Activated CD4-positive, alpha-beta T cell treated with anti-CD3 and anti-CD28 coated beads for 36 hours (primary cell): ENCODE data around the gene ARL6IP5. TPM values are rescaled to one million over a fixed set of nuclear protein-coding genes. Genes with fewer than 3 reads are reported as not detected.

Experiments used
- ATAC-seq: fragments of 200-7000 bp; cut with Tn5 transposase; one replicate; pipeline ENCODE4 v1.10.0; 2021; ENCODE audit warnings: mild to moderate bottlenecking, moderate library complexity
- CTCF ChIA-PET: fragments of 350-600 bp; sonication (Branson Sonifier 250); formaldehyde crosslinking; loops from one replicate; lab custom pipeline; 2021; ENCODE audit warnings: antibody characterized with exemption; lab: Charles Lee
- POLR2A ChIA-PET: fragments of 350-600 bp; sonication (Branson Sonifier 250); formaldehyde crosslinking; loops from one replicate; lab custom pipeline; 2021; ENCODE audit warnings: antibody characterized with exemption, inconsistent platforms; lab: Charles Lee
- DNase-seq: peaks from one replicate; pipeline ENCODE4 v3.0.0-alpha.2; 2020
- H3K27ac Mint-ChIP-seq: one replicate; pipeline ENCODE4 v1.8.0; 2021; ENCODE audit warnings: mixed read lengths
- H3K27me3 Mint-ChIP-seq: one replicate; pipeline ENCODE4 v1.8.0; 2021; ENCODE audit warnings: mixed read lengths
- H3K36me3 Mint-ChIP-seq: one replicate; pipeline ENCODE4 v1.8.0; 2021; ENCODE audit warnings: low read depth, mixed read lengths
- H3K4me1 Mint-ChIP-seq: one replicate; pipeline ENCODE4 v1.8.0; 2021; ENCODE audit warnings: mixed read lengths
- H3K4me3 Mint-ChIP-seq: one replicate; pipeline ENCODE4 v1.8.0; 2021; ENCODE audit warnings: mild to moderate bottlenecking, moderate library complexity, mixed read lengths
- H3K9me3 Mint-ChIP-seq: one replicate; pipeline ENCODE4 v1.8.0; 2021; ENCODE audit warnings: low read depth, mixed read lengths
- intact Hi-C, 2 experiments: fragments of 100-400 bp; cut with DNase I in 1 of 2; cut with micrococcal nuclease in 1 of 2; formaldehyde crosslinking; loops; one replicate each; pipeline versions ENCODE4 v1.14.2 to v1.15.1; 2022 to 2024; cut with DNase I, micrococcal nuclease
- total RNA-seq, 2 experiments: library from RNA; stranded (reverse); gene quantifications; one replicate each; pipeline ENCODE4 v1.2.3, GENCODE V29; 2021

ARL6IP5 gene
- total RNA-seq, 2 experiments from 2014 or later = 60.4 to 76.0 TPM

DNA sequence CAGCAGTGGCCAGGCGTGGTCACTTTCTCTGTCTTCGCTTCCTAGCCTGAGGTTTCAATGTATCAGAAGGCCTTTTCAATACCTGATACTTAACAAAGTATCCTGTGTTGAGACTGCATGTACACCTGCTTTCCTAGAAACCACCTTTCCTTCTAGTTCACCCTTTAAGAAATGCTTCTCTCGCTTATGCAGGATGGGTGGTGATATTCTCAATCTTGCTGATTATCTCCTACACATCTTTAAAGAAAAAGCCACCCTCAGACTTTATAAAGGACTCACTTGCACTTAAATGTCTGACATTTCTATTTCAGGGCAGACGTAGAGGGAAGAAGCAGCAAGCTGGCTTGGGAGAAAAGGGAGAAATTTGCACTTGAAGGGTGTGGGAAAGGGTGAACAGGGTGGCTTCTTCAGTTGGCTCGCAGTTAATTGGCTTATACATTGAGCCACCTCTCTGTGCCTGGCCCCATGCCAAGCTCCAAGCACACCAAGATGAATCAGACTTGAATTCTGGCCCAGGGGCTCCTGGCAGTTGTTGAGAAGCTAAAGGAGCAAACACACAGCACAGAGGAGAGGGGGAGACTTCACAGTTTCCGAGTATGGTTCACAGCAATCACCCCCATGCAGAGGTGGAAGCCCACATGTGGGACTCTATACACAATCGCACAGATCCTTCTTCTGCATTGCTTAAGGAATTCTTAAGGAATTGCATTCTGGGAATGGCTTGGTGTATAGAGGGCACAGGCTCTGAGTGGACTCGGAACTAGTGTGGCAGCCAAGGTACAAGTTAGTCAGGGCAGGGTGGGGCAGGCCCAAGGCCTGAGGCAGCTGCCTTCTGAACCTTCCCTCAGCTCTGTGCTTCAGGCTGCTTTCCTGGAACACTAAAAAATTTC is 1.3 kb downstream of the ARL6IP5 start:
- POLR2A ChIA-PET = interaction anchor here (0.6 to 1.1 kb wide), 3 partner anchors 8 to 95 kb away, joined by 3 to 4 read pairs (median 3); no protein-coding TSS in a partner anchor
- CTCF ChIA-PET = interaction anchor here (0.8 to 6.7 kb wide), 5 partner anchors 11 to 219 kb away, joined by 3 to 24 read pairs (median 5); partner anchors contain the start of gene TMF1
- H3K27me3 Mint-ChIP-seq = no peaks in the 10 kb centered on the region
- ATAC-seq (peak; percentile 39), DNase-seq (peak; percentile 93)
- H3K4me1 Mint-ChIP-seq = peaks cover 65% of the 10 kb centered on the region
- peaks cover 31% of the 10 kb centered on the region for H3K36me3 Mint-ChIP-seq
- peak overlapping the region; percentile 97 for H3K27ac Mint-ChIP-seq
- peak overlapping the region; percentile 90 for H3K4me3 Mint-ChIP-seq
- intact Hi-C loops = loop anchor here (2.0 to 10.0 kb wide), 3 partner anchors 1431 to 1979 kb away; partner anchors contain the start of gene SUCLG2 (in 2 of the 2)
- no peaks in the 10 kb centered on the region for H3K9me3 Mint-ChIP-seq

DNA sequence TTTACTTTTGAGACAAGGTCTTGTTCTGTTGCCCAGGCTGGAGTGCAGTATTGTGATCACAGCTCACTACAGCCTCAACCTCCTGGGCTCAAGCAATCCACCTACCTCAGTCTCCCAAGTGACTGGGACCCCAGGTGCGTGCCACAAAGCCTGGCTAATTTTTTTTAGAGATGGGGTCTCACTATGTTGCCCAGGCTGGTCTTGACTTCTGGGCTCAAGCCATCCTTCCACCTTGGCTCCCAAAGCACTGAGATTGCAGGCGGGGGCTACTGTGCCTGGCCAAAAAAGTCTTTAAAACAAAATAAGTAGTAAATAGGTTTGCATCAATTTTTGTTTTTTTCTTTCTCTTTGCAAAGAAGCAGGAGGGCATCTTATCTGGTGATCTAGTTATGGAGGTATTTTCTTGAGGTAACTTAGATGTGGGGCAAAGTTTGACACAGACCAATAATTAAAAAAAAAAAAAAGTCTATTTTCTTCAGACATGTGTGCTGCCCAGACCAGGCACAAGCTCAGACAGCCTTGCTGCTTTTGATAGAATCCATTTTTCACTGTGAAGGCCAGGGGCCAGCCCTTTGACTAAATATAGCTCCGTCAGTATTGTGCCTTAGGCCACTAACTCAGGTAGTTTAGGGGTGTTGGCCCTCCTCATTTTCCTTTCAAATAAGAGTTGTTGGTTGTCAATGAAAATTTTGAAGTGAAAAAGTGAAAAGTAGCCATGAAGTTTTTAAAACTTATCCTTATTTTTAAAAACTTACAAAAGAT is 2.5 kb downstream of the ARL6IP5 start:
- DNase-seq (no peak), ATAC-seq (no peak)
- Mint-ChIP-seq H3K4me1 (peaks cover 64% of the 10 kb centered on the region), H3K27ac (peak overlapping the region; percentile 89), H3K36me3 (peaks cover 37% of the 10 kb centered on the region), H3K27me3 (no peaks in the 10 kb centered on the region), H3K9me3 (no peaks in the 10 kb centered on the region), H3K4me3 (peak overlapping the region; percentile 90)
- ChIA-PET POLR2A (interaction anchor here (0.9 kb wide), 1 partner anchor 18 kb away, joined by 4 read pairs; no protein-coding TSS in a partner anchor), CTCF (interaction anchor here (0.6 to 6.7 kb wide), 8 partner anchors 9 to 218 kb away, joined by 3 to 24 read pairs (median 5); partner anchors contain the start of gene TMF1)
- intact Hi-C loops = loop anchor here (10.0 kb wide), 2 partner anchors 1432 to 1978 kb away; partner anchors contain the start of gene SUCLG2 (in 1 of the 2)

DNA sequence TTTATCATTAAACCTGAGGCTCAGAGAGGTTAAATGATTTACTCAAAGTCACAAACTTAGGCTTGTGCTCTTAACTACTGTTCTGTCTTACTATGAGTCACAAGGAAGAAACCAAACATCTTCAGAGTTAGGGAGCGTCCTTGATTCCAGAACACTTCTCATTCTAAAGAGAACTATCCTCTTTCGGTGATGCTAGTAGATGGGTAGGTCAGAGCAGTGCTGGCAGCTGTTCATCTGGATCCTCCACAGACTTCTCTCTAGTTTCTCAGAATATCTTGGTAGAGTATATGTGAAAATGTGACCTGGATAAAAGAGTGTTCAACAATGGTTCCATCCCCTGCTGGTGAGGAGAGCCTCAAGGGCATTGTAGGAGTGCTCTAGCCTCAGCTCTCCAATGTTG is 3.3 kb downstream of the ARL6IP5 start:
- ChIA-PET POLR2A (no interaction called here), CTCF (interaction anchor here (0.6 to 6.7 kb wide), 6 partner anchors 10 to 44 kb away, joined by 3 to 24 read pairs (median 4); partner anchors contain the start of gene TMF1)
- no peaks in the 10 kb centered on the region for H3K27me3 Mint-ChIP-seq
- peak overlapping the region; percentile 89 for H3K27ac Mint-ChIP-seq
- peak overlapping the region; percentile 65 for H3K4me3 Mint-ChIP-seq
- DNase-seq = peak; percentile 34
- intact Hi-C loops = loop anchor here (10.0 kb wide), 2 partner anchors 1433 to 1977 kb away; partner anchors contain the start of gene SUCLG2 (in 1 of the 2)
- peaks cover 64% of the 10 kb centered on the region for H3K4me1 Mint-ChIP-seq
- peak; percentile 13 for ATAC-seq
- no peaks in the 10 kb centered on the region for H3K9me3 Mint-ChIP-seq
- H3K36me3 Mint-ChIP-seq = peaks cover 41% of the 10 kb centered on the region

DNA sequence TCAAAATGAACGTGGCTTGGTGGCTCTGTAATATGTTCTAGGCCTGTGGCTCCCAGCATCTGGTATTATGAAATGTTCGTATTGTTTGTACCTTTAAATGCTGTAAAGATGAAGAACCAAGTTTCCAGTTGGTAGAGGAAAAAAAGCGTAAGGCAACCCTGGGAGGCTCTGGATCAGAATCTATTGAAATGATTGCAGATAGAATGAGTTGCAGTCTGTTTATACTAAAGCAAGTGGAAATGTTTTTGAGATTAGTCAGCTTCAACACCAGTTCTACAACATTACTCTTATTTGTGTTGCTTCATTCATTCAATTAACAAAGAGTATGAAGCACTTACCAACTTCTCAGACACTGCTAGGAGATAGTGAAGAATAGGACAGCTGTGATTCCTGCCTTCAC is 5.3 kb downstream of the ARL6IP5 start:
- Mint-ChIP-seq H3K9me3 (no peaks in the 10 kb centered on the region), H3K27me3 (no peaks in the 10 kb centered on the region), H3K27ac (peak overlapping the region; percentile 89), H3K4me1 (peaks cover 66% of the 10 kb centered on the region), H3K36me3 (peaks cover 51% of the 10 kb centered on the region), H3K4me3 (peak overlapping the region; percentile 54)
- DNase-seq = no peak
- intact Hi-C loops = loop anchor here in 1 of 2 experiments (2.0 kb wide), 1 partner anchor 115 kb away; no protein-coding TSS in a partner anchor
- ChIA-PET POLR2A (interaction anchor here (0.6 kb wide), 1 partner anchor 16 kb away, joined by 3 read pairs; no protein-coding TSS in a partner anchor), CTCF (interaction anchor here (1.5 to 6.7 kb wide), 3 partner anchors 31 to 216 kb away, joined by 4 to 24 read pairs (median 5); partner anchors contain the start of gene TMF1)
- ATAC-seq = peak; percentile 1

DNA sequence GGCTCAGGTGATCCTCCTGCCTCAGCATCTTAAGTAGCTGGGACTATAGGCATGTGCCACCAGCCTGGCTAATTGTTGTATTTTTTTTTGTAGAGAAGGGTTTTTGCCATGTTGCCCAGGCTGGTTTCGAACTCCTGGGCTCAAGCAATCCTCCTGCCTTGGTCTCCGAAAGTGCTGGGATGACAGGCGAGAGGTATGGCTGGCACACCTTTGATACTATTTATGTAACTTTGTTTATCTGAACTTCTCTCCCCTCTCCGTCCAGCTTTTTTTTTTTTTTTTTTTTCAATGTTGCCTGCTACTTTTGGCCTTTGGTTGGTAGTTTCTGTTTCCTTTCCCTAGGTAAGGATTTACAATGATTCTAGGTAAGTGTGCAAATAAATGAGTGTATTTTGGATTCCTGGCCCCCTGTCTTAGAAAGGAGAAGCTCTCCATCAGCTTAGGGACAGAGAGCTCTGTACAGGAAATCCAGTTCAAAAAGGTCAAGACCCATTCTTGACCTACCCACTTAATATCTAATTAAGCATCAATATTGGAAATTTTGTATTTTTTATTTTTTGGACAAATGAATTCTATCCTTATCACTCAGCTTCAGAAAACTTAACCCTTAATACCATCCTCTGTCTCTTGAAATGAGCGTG is 6.8 kb downstream of the ARL6IP5 start:
- no peaks in the 10 kb centered on the region for H3K9me3 Mint-ChIP-seq
- ATAC-seq (no peak), DNase-seq (no peak)
- H3K4me3 Mint-ChIP-seq = peak overlapping the region; percentile 56
- POLR2A ChIA-PET = interaction anchor here (0.8 to 1.5 kb wide), 3 partner anchors 9 to 215 kb away, joined by 3 to 5 read pairs (median 3); no protein-coding TSS in a partner anchor
- intact Hi-C loops = loop anchor here in 1 of 2 experiments (1.0 to 2.0 kb wide), 2 partner anchors 7 to 113 kb away; partner anchors contain the start of gene ARL6IP5
- no peaks in the 10 kb centered on the region for H3K27me3 Mint-ChIP-seq
- peaks cover 53% of the 10 kb centered on the region for H3K36me3 Mint-ChIP-seq
- H3K27ac Mint-ChIP-seq = peak overlapping the region; percentile 98
- CTCF ChIA-PET = interaction anchor here (0.7 to 6.7 kb wide), 6 partner anchors 10 to 215 kb away, joined by 3 to 24 read pairs (median 4); partner anchors contain the start of gene TMF1
- H3K4me1 Mint-ChIP-seq = peaks cover 80% of the 10 kb centered on the region

DNA sequence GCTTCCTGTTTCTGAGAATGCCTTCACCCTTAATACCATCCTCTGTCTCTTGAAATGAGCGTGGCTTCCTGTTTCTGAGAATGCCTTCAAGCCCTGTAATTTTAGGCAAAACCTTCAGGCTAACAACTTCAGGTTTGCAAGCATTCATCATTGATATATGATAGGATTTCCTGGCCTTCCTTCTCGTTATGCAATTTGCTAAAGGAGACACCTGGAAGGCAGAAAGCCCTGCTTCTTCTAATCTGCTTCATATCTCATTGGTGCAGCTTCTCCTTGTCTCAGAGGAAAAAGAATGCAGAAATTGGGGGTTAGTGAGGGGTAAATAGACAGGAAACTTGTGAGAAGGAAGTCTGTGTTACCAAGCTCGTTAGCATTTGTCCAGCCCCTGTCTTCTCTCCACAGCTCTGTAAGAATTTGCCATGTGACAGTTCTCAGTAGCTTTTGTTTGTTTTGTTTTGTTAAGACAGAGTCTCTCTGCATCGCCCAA is 7.3 kb downstream of the ARL6IP5 start:
- Mint-ChIP-seq H3K4me3 (peak overlapping the region; percentile 56), H3K36me3 (peaks cover 54% of the 10 kb centered on the region), H3K9me3 (no peaks in the 10 kb centered on the region), H3K27me3 (no peaks in the 10 kb centered on the region), H3K27ac (peak overlapping the region; percentile 98), H3K4me1 (peaks cover 85% of the 10 kb centered on the region)
- intact Hi-C loops = loop anchor here in 1 of 2 experiments (1.0 kb wide), 1 partner anchor 8 kb away; the partner anchor contains the start of gene ARL6IP5
- DNase-seq (peak; percentile 33), ATAC-seq (peak; percentile 70)
- ChIA-PET CTCF (interaction anchor here (0.5 to 6.7 kb wide), 5 partner anchors 11 to 880 kb away, joined by 3 to 24 read pairs (median 4); partner anchors contain the start of gene TMF1), POLR2A (interaction anchor here (0.8 to 1.5 kb wide), 3 partner anchors 9 to 214 kb away, joined by 3 to 5 read pairs (median 3); no protein-coding TSS in a partner anchor)

DNA sequence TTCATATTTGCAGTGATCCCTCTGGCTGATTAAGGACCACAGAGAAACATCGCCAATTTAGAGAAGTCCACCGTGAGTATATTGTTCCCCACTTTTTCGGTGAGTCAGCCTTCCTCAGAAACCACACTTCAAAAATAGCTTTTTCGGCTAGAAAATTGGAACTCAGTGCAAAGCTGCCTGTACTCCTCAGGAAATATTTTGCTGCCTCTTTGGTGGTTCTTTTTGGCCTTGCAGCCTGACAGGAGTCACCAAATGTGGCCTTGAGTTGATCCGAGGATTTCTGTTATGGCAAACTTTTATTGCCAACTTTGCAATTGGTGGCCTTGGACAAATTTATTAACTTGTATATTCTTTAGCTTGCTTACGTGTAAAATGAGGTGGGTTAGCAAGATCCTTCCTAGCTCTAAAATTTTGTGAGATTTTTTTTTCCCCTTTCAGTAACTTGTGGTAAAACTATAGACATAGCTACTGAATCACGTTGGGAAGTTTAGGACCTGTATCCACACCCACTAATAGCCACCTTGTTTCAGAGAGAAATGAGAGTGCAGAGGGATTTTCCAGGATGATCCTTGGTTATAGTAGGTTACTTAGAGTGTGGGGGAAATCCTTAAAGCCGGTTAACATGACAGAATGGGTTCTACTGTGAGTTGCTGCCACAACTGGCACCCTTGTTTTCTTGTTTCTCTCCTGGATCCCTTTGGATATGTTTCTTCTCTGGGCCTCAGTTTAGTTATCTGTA is 9.9 kb downstream of the ARL6IP5 start:
- CTCF ChIA-PET = interaction anchor here (1.1 to 2.4 kb wide), 7 partner anchors 10 to 211 kb away, joined by 3 to 18 read pairs (median 4); partner anchors contain the start of gene ARL6IP5
- peak; percentile 8 for ATAC-seq
- Mint-ChIP-seq H3K4me3 (peak overlapping the region; percentile 56), H3K36me3 (peaks cover 58% of the 10 kb centered on the region), H3K27me3 (no peaks in the 10 kb centered on the region), H3K4me1 (peaks cover 85% of the 10 kb centered on the region), H3K27ac (peak overlapping the region; percentile 84), H3K9me3 (no peaks in the 10 kb centered on the region)
- no peak for DNase-seq
- POLR2A ChIA-PET = interaction anchor here (0.6 to 1.4 kb wide), 8 partner anchors 9 to 1969 kb away, joined by 3 to 5 read pairs (median 3); partner anchors contain the start of gene ARL6IP5
- intact Hi-C loops = no loop called here

DNA sequence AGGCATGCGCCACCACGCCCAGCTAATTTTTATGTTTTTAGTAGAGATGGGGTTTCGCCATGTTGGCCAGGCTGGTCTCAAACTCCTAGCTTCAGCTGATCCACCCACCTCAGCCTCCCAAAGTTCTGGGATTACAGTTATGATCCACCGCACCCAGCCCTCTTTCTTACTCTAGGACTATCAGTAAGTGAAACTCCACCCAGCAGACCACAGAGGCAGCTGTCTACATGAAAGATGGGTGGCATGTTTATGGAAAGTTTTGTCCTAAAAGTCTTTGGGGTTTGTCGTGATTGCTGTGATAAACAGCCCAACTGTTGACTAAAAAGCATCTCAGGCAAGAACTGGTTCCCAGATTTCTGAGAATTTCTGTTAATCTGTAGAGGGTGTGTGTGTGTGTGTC is 10.9 kb downstream of the ARL6IP5 start:
- intact Hi-C loops = no loop called here
- Mint-ChIP-seq H3K4me3 (peak overlapping the region; percentile 51), H3K27ac (peak overlapping the region; percentile 80), H3K9me3 (no peaks in the 10 kb centered on the region), H3K4me1 (peaks cover 80% of the 10 kb centered on the region), H3K27me3 (no peaks in the 10 kb centered on the region), H3K36me3 (peaks cover 56% of the 10 kb centered on the region)
- ChIA-PET CTCF (interaction anchor here (0.8 to 1.2 kb wide), 3 partner anchors 12 to 210 kb away, joined by 3 to 4 read pairs (median 4); no protein-coding TSS in a partner anchor), POLR2A (interaction anchor here (1.2 to 1.4 kb wide), 2 partner anchors 11 to 13 kb away, joined by 4 to 5 read pairs; partner anchors contain the start of gene ARL6IP5)
- ATAC-seq (no peak), DNase-seq (peak; percentile 49)

DNA sequence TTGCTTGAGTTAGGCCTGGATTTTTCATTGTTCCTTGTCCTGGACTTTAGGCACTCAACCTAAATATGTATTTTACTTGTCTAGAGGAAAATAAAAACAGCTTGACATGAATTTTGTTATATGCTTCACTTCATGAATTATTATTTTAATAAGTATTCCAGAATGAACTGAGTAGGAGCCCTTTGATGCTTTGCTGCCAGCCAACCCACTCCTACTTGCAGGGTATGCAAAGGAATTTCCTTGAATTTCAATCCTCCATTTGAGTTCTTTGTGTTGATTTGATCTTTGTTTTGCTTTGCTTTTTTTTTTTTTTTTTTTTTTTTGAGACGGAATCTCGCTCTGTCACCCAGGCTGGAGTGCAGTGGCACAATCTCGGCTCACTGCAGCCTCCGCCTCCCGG is 11.6 kb downstream of the ARL6IP5 start:
- H3K4me3 Mint-ChIP-seq = no peak overlapping the region
- H3K4me1 Mint-ChIP-seq = peaks cover 77% of the 10 kb centered on the region

More for the DNA sequence above, 11.6 kb downstream of the ARL6IP5 start:
- DNase-seq = no peak
- ChIA-PET POLR2A (no interaction called here), CTCF (interaction anchor here (0.6 to 0.8 kb wide), 2 partner anchors 10 to 65 kb away, joined by 3 to 4 read pairs; no protein-coding TSS in a partner anchor)
- ATAC-seq = no peak
- H3K36me3 Mint-ChIP-seq = peaks cover 56% of the 10 kb centered on the region
- H3K9me3 Mint-ChIP-seq = no peaks in the 10 kb centered on the region
- intact Hi-C loops = no loop called here
- H3K27me3 Mint-ChIP-seq = no peaks in the 10 kb centered on the region
- peak overlapping the region; percentile 80 for H3K27ac Mint-ChIP-seq
